GM19043 (cell line): ENCODE results near the gene MICALL2.

Experiments used
- ATAC-seq: cut with Tn5 transposase; IDR thresholded peaks from one replicate; pipeline ENCODE4 v1.9.1; 2021; ENCODE audit warnings: low read depth; ENCODE audit not compliant: unreplicated experiment

MICALL2 gene

GRCh38 chr7:1401011-1401410 lies 58.3 kb downstream of the MICALL2 start:
- no peak for ATAC-seq

- ATAC-seq, result no peak
Observed at GRCh38 chr7:1400371-1400770, 58.9 kb downstream of the MICALL2 start.

- no peak for ATAC-seq
Observed at GRCh38 chr7:1397491-1398327, 61.6 kb downstream of the MICALL2 start.

GRCh38 chr7:1396195-1396594 lies 63.1 kb downstream of the MICALL2 start:
- no peak for ATAC-seq

GRCh38 chr7:1395211-1396070 lies 63.8 kb downstream of the MICALL2 start:
- no peak for ATAC-seq

- no peak for ATAC-seq
Observed at GRCh38 chr7:1394371-1394770, 64.9 kb downstream of the MICALL2 start.

GRCh38 chr7:1393421-1393820 lies 65.8 kb downstream of the MICALL2 start:
- no peak for ATAC-seq

GRCh38 chr7:1392556-1392955 lies 66.7 kb downstream of the MICALL2 start:
- no peak for ATAC-seq

GRCh38 chr7:1391449-1391848 lies 67.8 kb downstream of the MICALL2 start:
- ATAC-seq, result no peak

GRCh38 chr7:1388703-1389335 lies 70.5 kb downstream of the MICALL2 start:
- ATAC-seq, result no peak

GRCh38 chr7:1388021-1388702 lies 71.1 kb downstream of the MICALL2 start:
- ATAC-seq, result no peak

- ATAC-seq, result no peak
Observed at GRCh38 chr7:1387261-1387660, 72.0 kb downstream of the MICALL2 start.

GRCh38 chr7:1386623-1387220 lies 72.5 kb downstream of the MICALL2 start:
- ATAC-seq, result no peak

- no peak for ATAC-seq
Observed at GRCh38 chr7:1385809-1386622, 73.3 kb downstream of the MICALL2 start.

- ATAC-seq, result no peak
Observed at GRCh38 chr7:1385086-1385808, 74.0 kb downstream of the MICALL2 start.
